Right atrium auricular region (tissue), 2 donors: ENCODE data around the gene PPP1R14C. TPM values are rescaled to one million over a fixed set of nuclear protein-coding genes. Genes with fewer than 3 reads are reported as not detected.

ENCODE experiments used
- DNase-seq: peaks from one replicate; pipeline ENCODE4 v3.0.0-alpha.2; 2019; ENCODE audit warnings: low spot score
- H3K27ac ChIP-seq, 2 donors: fragments of 200-600 bp; sonication (generic); 1 replicate in 1 of 2; 2 replicates in 1 of 2; pipeline ENCODE4 v1.5.1; 2016 to 2019
- H3K27me3 ChIP-seq, 2 donors: fragments of 200-600 bp; sonication (generic); one replicate each; pipeline versions ENCODE4 v1.5.1 to v1.6.0; 2017 to 2019
- H3K36me3 ChIP-seq: fragments of 200-600 bp; sonication (generic); one replicate; pipeline ENCODE4 v1.5.1; 2016
- H3K4me1 ChIP-seq, 2 donors: fragments of 200-600 bp; sonication (generic); one replicate each; pipeline versions ENCODE4 v1.5.1 to v1.6.0; 2017 to 2019
- H3K4me3 ChIP-seq, 2 donors: fragments of 200-600 bp; sonication (generic); 1 replicate in 1 of 2; 2 replicates in 1 of 2; pipeline ENCODE4 v1.5.1; 2017 to 2019; ENCODE audit warnings: mild to moderate bottlenecking in 1 of 2, moderate library complexity in 1 of 2
- H3K9me3 ChIP-seq, 2 donors: fragments of 200-600 bp; sonication (generic); one replicate each; pipeline ENCODE4 v1.5.1; 2019
- CTCF ChIP-seq, 2 donors: fragments of 200-600 bp; sonication (generic); IDR thresholded peaks; one replicate each; pipeline ENCODE4 v1.5.1; 2019; ENCODE audit warnings: antibody characterized with exemption in 2 of 2
- total RNA-seq, 2 donors: library from RNA; depleted of rRNA; stranded (reverse); fragments of >200 nt; gene quantifications; one replicate each; pipeline ENCODE4 v1.1.0, GENCODE V29; 2016

Gene PPP1R14C
- total RNA-seq, 2 donors from 2014 or later = 85.4 to 130 TPM

- Histone ChIP-seq H3K4me1 (peaks cover 0 to 8% of the 10 kb centered on the region in 2 donors), H3K27ac (no peak overlapping the region)
- no peak for TF ChIP-seq CTCF (IDR thresholded peaks at IDR 0.05)
These were observed 113.9 kb downstream of the PPP1R14C start for GRCh38 chr6:150256618-150257272.

GRCh38 chr6:150258381-150258780, 115.5 kb downstream of the PPP1R14C start:
- Histone ChIP-seq H3K36me3 (no peaks in the 10 kb centered on the region), H3K4me1 (no peaks in the 10 kb centered on the region), H3K9me3 (no peaks in the 10 kb centered on the region), H3K4me3 (no peak overlapping the region), H3K27ac (no peak overlapping the region), H3K27me3 (no peaks in the 10 kb centered on the region)
- no peak for TF ChIP-seq CTCF (IDR thresholded peaks at IDR 0.05)
- no peak for DNase-seq

More at GRCh38 chr6:150256618-150257272, 113.9 kb downstream of the PPP1R14C start:
- no peak for DNase-seq
- H3K4me3 ChIP-seq = no peak overlapping the region
- no peaks in the 10 kb centered on the region for H3K27me3 ChIP-seq
- no peaks in the 10 kb centered on the region for H3K36me3 ChIP-seq
- H3K9me3 ChIP-seq = no peaks in the 10 kb centered on the region

GRCh38 chr6:150260931-150261330, 118.1 kb downstream of the PPP1R14C start:
- H3K27me3 ChIP-seq = no peaks in the 10 kb centered on the region
- H3K4me3 ChIP-seq = no peak overlapping the region
- no peaks in the 10 kb centered on the region for H3K4me1 ChIP-seq
- H3K27ac ChIP-seq = no peak overlapping the region
- TF ChIP-seq CTCF (IDR thresholded peaks at IDR 0.05) = no peak
- DNase-seq = no peak
- H3K9me3 ChIP-seq = no peaks in the 10 kb centered on the region
- H3K36me3 ChIP-seq = no peaks in the 10 kb centered on the region

GRCh38 chr6:150261997-150262697, 119.3 kb downstream of the PPP1R14C start:
- no peak for DNase-seq

GRCh38 chr6:150263765-150264404, 121.0 kb downstream of the PPP1R14C start:
- no peaks in the 10 kb centered on the region for H3K9me3 ChIP-seq
- TF ChIP-seq CTCF (IDR thresholded peaks at IDR 0.05) = no peak

More at GRCh38 chr6:150261997-150262697, 119.3 kb downstream of the PPP1R14C start:
- Histone ChIP-seq H3K36me3 (no peaks in the 10 kb centered on the region), H3K9me3 (no peaks in the 10 kb centered on the region), H3K4me1 (no peaks in the 10 kb centered on the region), H3K4me3 (no peak overlapping the region), H3K27ac (no peak overlapping the region), H3K27me3 (no peaks in the 10 kb centered on the region)
- TF ChIP-seq CTCF (IDR thresholded peaks at IDR 0.05) = no peak

More at GRCh38 chr6:150263765-150264404, 121.0 kb downstream of the PPP1R14C start:
- Histone ChIP-seq H3K4me1 (no peaks in the 10 kb centered on the region), H3K4me3 (no peak overlapping the region), H3K36me3 (no peaks in the 10 kb centered on the region), H3K27ac (no peak overlapping the region), H3K27me3 (no peaks in the 10 kb centered on the region)
- no peak for DNase-seq
